Sigmoid colon (tissue), 4 donors: ENCODE results near the gene LTBP3.

Experiments
- CTCF ChIP-seq, 4 experiments: fragments of 450-650 bp in 3 of 4; fragments of 200-600 bp in 1 of 4; IDR thresholded peaks; one replicate each; pipeline ENCODE4 v1.5.1; 2016 to 2019; ENCODE audit warnings: antibody characterized with exemption in 4 of 4, mild to moderate bottlenecking in 3 of 4, moderate library complexity in 2 of 4
- EP300 ChIP-seq, 4 donors: sonication (generic); formaldehyde crosslinking; IDR thresholded peaks; one replicate each; pipeline ENCODE4 v1.6.1; 2017; ENCODE audit warnings: antibody characterized with exemption in 4 of 4
- POLR2A ChIP-seq, 2 donors: fragments of 450-650 bp; IDR thresholded peaks; one replicate each; pipeline ENCODE4 v1.6.1; 2016; ENCODE audit warnings: antibody characterized with exemption in 2 of 2, mild to moderate bottlenecking in 2 of 2, moderate library complexity in 2 of 2
- POLR2AphosphoS5 ChIP-seq, 4 donors: sonication (generic); formaldehyde crosslinking; IDR thresholded peaks; one replicate each; pipeline ENCODE4 v1.6.1; 2017; ENCODE audit warnings: antibody characterized with exemption in 4 of 4

GRCh38 chr11:65524014-65524740 is 34.0 kb downstream of the LTBP3 start:
- no peak for TF ChIP-seq POLR2A (IDR thresholded peaks at IDR 0.05)
- no peak for TF ChIP-seq CTCF (IDR thresholded peaks at IDR 0.05)
- TF ChIP-seq EP300 (IDR thresholded peaks at IDR 0.05): no peak
- TF ChIP-seq POLR2AphosphoS5 (IDR thresholded peaks at IDR 0.05): no peak
